SK-N-SH (cell line): ENCODE results near the gene FRMD1. TPM values are rescaled to one million over a fixed set of nuclear protein-coding genes. Genes with fewer than 3 reads are reported as not detected.

Source experiments
- CTCF ChIA-PET: fragments of 300-600, 350-600 bp; formaldehyde crosslinking; extraction: SDS; loops from one replicate; lab custom pipeline; 2021; lab: Yijun Ruan, JAX
- POLR2A ChIA-PET: fragments of 350-600 bp; sonication (Branson Sonifier 250); formaldehyde crosslinking; extraction: SDS; loops from one replicate; lab custom pipeline; 2020; ENCODE audit warnings: antibody characterized with exemption, inconsistent platforms; lab: Yijun Ruan, JAX
- DNase-seq: peaks from one replicate; pipeline ENCODE4 v3.0.0; 2012
- H2AFZ ChIP-seq: fragments of 200-600 bp; sonication (generic); 2 replicates; pipeline ENCODE4 v1.8.1; 2016; ENCODE audit warnings: antibody characterized with exemption, mild to moderate bottlenecking, low read depth
- H3F3A ChIP-seq: fragments of 200-600 bp; sonication (generic); replicated peaks from 2 replicates; pipeline ENCODE3; 2016; ENCODE audit warnings: antibody characterized with exemption, mild to moderate bottlenecking; ENCODE audit not compliant: insufficient read depth
- H3K27ac ChIP-seq, 2 experiments: fragments of 200-500 bp in 1 of 2; fragments of 200-600 bp in 1 of 2; sonication (Bioruptor generic) in 1 of 2; sonication (generic), shearing (Covaris generic) in 1 of 2; 2 replicates each; pipeline versions ENCODE4 v1.5.1 to v1.6.1; 2014 to 2016; ENCODE audit warnings: low read depth in 2 of 2, inconsistent platforms in 1 of 2, low read length in 1 of 2, mild to moderate bottlenecking in 1 of 2, mixed read lengths in 1 of 2
- H3K27me3 ChIP-seq: fragments of 200-600 bp; sonication (generic), shearing (Covaris generic); 2 replicates; pipeline ENCODE4 v1.6.1; 2016; ENCODE audit warnings: mixed run types; ENCODE audit not compliant: insufficient read depth
- H3K36me3 ChIP-seq, 2 experiments: fragments of 200-500 bp in 1 of 2; fragments of 200-600 bp in 1 of 2; sonication (Bioruptor generic) in 1 of 2; sonication (generic) in 1 of 2; replicated peaks in 1 of 2; 2 replicates each; pipeline versions ENCODE3 to v1.5.1; 2014 to 2016; ENCODE audit warnings: low read length in 1 of 2, mild to moderate bottlenecking in 1 of 2; ENCODE audit not compliant: insufficient read depth in 2 of 2, control insufficient read depth in 1 of 2
- H3K4me1 ChIP-seq, 2 experiments: fragments of 200-500 bp in 1 of 2; fragments of 200-600 bp in 1 of 2; sonication (Bioruptor generic) in 1 of 2; sonication (generic), shearing (Covaris generic) in 1 of 2; 2 replicates each; pipeline versions ENCODE4 v1.5.1 to v1.6.1; 2014 to 2016; ENCODE audit warnings: low read depth in 1 of 2, low read length in 1 of 2, mixed run types in 1 of 2; ENCODE audit not compliant: insufficient read depth in 2 of 2, control insufficient read depth in 1 of 2
- H3K4me2 ChIP-seq: fragments of 200-600 bp; sonication (generic), shearing (Covaris generic); 2 replicates; pipeline ENCODE4 v1.6.1; 2017; ENCODE audit warnings: mixed run types
- H3K4me3 ChIP-seq, 2 experiments: fragments of 200-500 bp in 1 of 2; fragments of 200-600 bp in 1 of 2; sonication (Bioruptor generic) in 1 of 2; sonication (generic), shearing (Covaris generic) in 1 of 2; 2 replicates each; pipeline versions ENCODE4 v1.5.1 to v1.8.1; 2014 to 2016; ENCODE audit warnings: low read depth in 2 of 2, inconsistent platforms in 1 of 2, low read length in 1 of 2, mild to moderate bottlenecking in 1 of 2, mixed read lengths in 1 of 2, moderate library complexity in 1 of 2
- H3K79me2 ChIP-seq: fragments of 200-600 bp; sonication (generic); 2 replicates; pipeline ENCODE4 v1.8.1; 2017; ENCODE audit warnings: mild to moderate bottlenecking; ENCODE audit not compliant: insufficient read depth
- H3K9ac ChIP-seq: fragments of 200-600 bp; sonication (generic); 2 replicates; pipeline ENCODE4 v1.6.1; 2017; ENCODE audit warnings: mixed run types
- H3K9me2 ChIP-seq: fragments of 200-600 bp; sonication (generic); 2 replicates; pipeline ENCODE4 v1.6.1; 2017; ENCODE audit warnings: mixed run types
- H3K9me3 ChIP-seq: fragments of 200-600 bp; sonication (generic); 2 replicates; pipeline ENCODE4 v1.6.1; 2017; ENCODE audit warnings: mixed run types, mild to moderate bottlenecking, moderate library complexity
- H4K20me1 ChIP-seq: fragments of 200-600 bp; sonication (generic); 2 replicates; pipeline ENCODE4 v1.6.1; 2017; ENCODE audit warnings: mild to moderate bottlenecking, mixed run types; ENCODE audit not compliant: insufficient read depth
- EP300 ChIP-seq, 2 experiments: IDR thresholded peaks; 2 replicates each; pipeline versions ENCODE4 v1.4.0 to v1.6.1; 2012; ENCODE audit warnings: borderline replicate concordance in 1 of 2, low read depth in 1 of 2, low read length in 1 of 2
- FOSL2 ChIP-seq: IDR thresholded peaks from 2 replicates; pipeline ENCODE4 v1.4.0; 2012; ENCODE audit warnings: low read depth, mild to moderate bottlenecking, moderate library complexity, borderline replicate concordance
- GATA2 ChIP-seq: sonication (generic); formaldehyde crosslinking; IDR thresholded peaks from 2 replicates; pipeline ENCODE4 v1.5.0; 2020; ENCODE audit warnings: mild to moderate bottlenecking, missing genetic modification reagents
- MXI1 ChIP-seq: IDR thresholded peaks from 2 replicates; pipeline ENCODE4 v1.6.1; 2012; ENCODE audit warnings: mild to moderate bottlenecking, low read depth, low read length, improper control_type of control experiment
- NFIC ChIP-seq: IDR thresholded peaks from 2 replicates; pipeline ENCODE4 v1.4.0; 2012; ENCODE audit warnings: borderline replicate concordance
- POLR2AphosphoS5 ChIP-seq: IDR thresholded peaks from 2 replicates; pipeline ENCODE4 v1.6.1; 2012; ENCODE audit warnings: low read depth, low read length
- REST ChIP-seq: IDR thresholded peaks from 2 replicates; pipeline ENCODE4 v1.6.1; 2012; ENCODE audit warnings: mild to moderate bottlenecking, low read depth, low read length, moderate library complexity
- RXRA ChIP-seq: IDR thresholded peaks from 2 replicates; pipeline ENCODE4 v1.4.0; 2012; ENCODE audit warnings: low read depth, mild to moderate bottlenecking, borderline replicate concordance
- TCF12 ChIP-seq: IDR thresholded peaks from 2 replicates; pipeline ENCODE4 v1.4.0; 2012
- TEAD4 ChIP-seq: IDR thresholded peaks from 2 replicates; pipeline ENCODE4 v1.4.0; 2012; ENCODE audit warnings: mild to moderate bottlenecking, borderline replicate concordance; ENCODE audit not compliant: insufficient read depth
- USF1 ChIP-seq: IDR thresholded peaks from 2 replicates; pipeline ENCODE4 v1.4.0; 2012; ENCODE audit warnings: low read depth, borderline replicate concordance
- USF2 ChIP-seq: fragments of 150-350 bp; IDR thresholded peaks from 2 replicates; pipeline ENCODE4 v1.6.1; 2017; ENCODE audit warnings: antibody characterized with exemption, low read length, low read depth, borderline replicate concordance
- WGBS: methylation state at CpG from one replicate; pipeline ENCODE4 v1.1.6; 2017; ENCODE audit warnings: low lambda C conversion rate; 5-methylcytosine and 5-hydroxymethylcytosine counted together
- polyA plus RNA-seq, 3 experiments: library from polyadenylated mRNA; depleted of rRNA; stranded (reverse); fragments of >200 nt; gene quantifications; 2 replicates each; pipeline ENCODE4 v1.2.3, GENCODE V29; 2012
- TF ChIP-seq, protein P1 (sequence below): fragments of 200-600 bp; sonication (generic); IDR thresholded peaks from 2 replicates; pipeline ENCODE4 v1.6.1; 2017; ENCODE audit warnings: antibody characterized with exemption, mild to moderate bottlenecking, moderate library complexity
- TF ChIP-seq, protein P2 (sequence below): IDR thresholded peaks from 2 replicates; pipeline ENCODE4 v1.4.0; 2012; ENCODE audit warnings: low read depth, borderline replicate concordance

Gene FRMD1
- polyA plus RNA-seq, 1 of the 3 experiments (the other 2 are of a cell fraction), result not detected

GRCh38 chr6:168007592-168008338 is 71.2 kb downstream of the FRMD1 start:
- Histone ChIP-seq H3K36me3 (no peaks in the 10 kb centered on the region), H3K9ac (no peak overlapping the region), H3K9me2 (no peaks in the 10 kb centered on the region), H3K4me1 (no peaks in the 10 kb centered on the region), H3K4me3 (no peak overlapping the region), H3K4me2 (no peak overlapping the region), H3K27me3 (no peaks in the 10 kb centered on the region), H3K9me3 (peaks cover 16% of the 10 kb centered on the region; the same call in 1 of the 2 replicates), H3K79me2 (no peaks in the 10 kb centered on the region), H4K20me1 (no peaks in the 10 kb centered on the region), H3K27ac (no peak overlapping the region), H2AFZ (no peak overlapping the region), H3F3A (peaks cover 3% of the 10 kb centered on the region)
- POLR2A ChIA-PET, result no interaction called here
- DNase-seq, result no peak
- CTCF ChIA-PET, result no interaction called here
- TF ChIP-seq NFIC, result peak; percentile 29; the same call in 1 of the 2 replicates
- TF ChIP-seq POLR2AphosphoS5, result no peak
- TF ChIP-seq EP300 (IDR thresholded peaks at IDR 0.05; ENCODE audit: borderline replicate concordance in 1 of 2, low read depth in 1 of 2, low read length in 1 of 2), result peak in 1 of 2 experiments; percentile 20; a peak in 1 of 4 replicates
- TF ChIP-seq TCF12, result peak; percentile 32; the same call in 1 of the 2 replicates
- TF ChIP-seq USF2, result no peak
- TF ChIP-seq TEAD4, result peak; percentile 23; the same call in 1 of the 2 replicates
- TF ChIP-seq REST, result no peak
- TF ChIP-seq, protein P1, sequence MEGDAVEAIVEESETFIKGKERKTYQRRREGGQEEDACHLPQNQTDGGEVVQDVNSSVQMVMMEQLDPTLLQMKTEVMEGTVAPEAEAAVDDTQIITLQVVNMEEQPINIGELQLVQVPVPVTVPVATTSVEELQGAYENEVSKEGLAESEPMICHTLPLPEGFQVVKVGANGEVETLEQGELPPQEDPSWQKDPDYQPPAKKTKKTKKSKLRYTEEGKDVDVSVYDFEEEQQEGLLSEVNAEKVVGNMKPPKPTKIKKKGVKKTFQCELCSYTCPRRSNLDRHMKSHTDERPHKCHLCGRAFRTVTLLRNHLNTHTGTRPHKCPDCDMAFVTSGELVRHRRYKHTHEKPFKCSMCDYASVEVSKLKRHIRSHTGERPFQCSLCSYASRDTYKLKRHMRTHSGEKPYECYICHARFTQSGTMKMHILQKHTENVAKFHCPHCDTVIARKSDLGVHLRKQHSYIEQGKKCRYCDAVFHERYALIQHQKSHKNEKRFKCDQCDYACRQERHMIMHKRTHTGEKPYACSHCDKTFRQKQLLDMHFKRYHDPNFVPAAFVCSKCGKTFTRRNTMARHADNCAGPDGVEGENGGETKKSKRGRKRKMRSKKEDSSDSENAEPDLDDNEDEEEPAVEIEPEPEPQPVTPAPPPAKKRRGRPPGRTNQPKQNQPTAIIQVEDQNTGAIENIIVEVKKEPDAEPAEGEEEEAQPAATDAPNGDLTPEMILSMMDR, result no peak
- TF ChIP-seq FOSL2, result 0 out of 2 replicates have a peak, but pooled peaks have one; percentile 5
- TF ChIP-seq GATA2 (CRISPR knock-in tag), result no peak
- TF ChIP-seq, protein P2, sequence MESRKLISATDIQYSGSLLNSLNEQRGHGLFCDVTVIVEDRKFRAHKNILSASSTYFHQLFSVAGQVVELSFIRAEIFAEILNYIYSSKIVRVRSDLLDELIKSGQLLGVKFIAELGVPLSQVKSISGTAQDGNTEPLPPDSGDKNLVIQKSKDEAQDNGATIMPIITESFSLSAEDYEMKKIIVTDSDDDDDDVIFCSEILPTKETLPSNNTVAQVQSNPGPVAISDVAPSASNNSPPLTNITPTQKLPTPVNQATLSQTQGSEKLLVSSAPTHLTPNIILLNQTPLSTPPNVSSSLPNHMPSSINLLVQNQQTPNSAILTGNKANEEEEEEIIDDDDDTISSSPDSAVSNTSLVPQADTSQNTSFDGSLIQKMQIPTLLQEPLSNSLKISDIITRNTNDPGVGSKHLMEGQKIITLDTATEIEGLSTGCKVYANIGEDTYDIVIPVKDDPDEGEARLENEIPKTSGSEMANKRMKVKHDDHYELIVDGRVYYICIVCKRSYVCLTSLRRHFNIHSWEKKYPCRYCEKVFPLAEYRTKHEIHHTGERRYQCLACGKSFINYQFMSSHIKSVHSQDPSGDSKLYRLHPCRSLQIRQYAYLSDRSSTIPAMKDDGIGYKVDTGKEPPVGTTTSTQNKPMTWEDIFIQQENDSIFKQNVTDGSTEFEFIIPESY, result no peak
- TF ChIP-seq USF1, result no peak
- no peak for TF ChIP-seq MXI1
- TF ChIP-seq RXRA, result no peak
- 6% methylated on average over 3 of the region's 3 CpGs for WGBS
